NOMO-1 treated with DMSO at 0.1 percent for 48 hours (cell line): ENCODE measurements around the gene KAT6B.
A peak's percentile ranks its signal among the peaks of the same experiment; 100 is the strongest.
"Not testable (repeated sequence)": the region's sequence is repeated elsewhere in the genome, so short reads cannot be mapped to it uniquely, and the experiment has no call there.

Source experiments
- DNase-seq: peaks from one replicate; lab custom pipeline; 2025; ENCODE audit not compliant: unreplicated experiment; lab: John Stamatoyannopoulos, UW

Gene KAT6B

GRCh38 chr10:74856940-74857339 is 30.5 kb downstream of the KAT6B start:
- DNase-seq: no peak

GRCh38 chr10:74857586-74857985 is 31.2 kb downstream of the KAT6B start:
- no peak for DNase-seq

- peak; percentile 6 for DNase-seq
Measured at GRCh38 chr10:74859546-74859945, 33.1 kb downstream of the KAT6B start.

- DNase-seq: peak; percentile 9
Measured at GRCh38 chr10:74862625-74863024, 36.2 kb downstream of the KAT6B start.

GRCh38 chr10:74863551-74863950 is 37.2 kb downstream of the KAT6B start:
- DNase-seq: peak; percentile 66

- no peak for DNase-seq
Measured at GRCh38 chr10:74867351-74867750, 41.0 kb downstream of the KAT6B start.

GRCh38 chr10:74868392-74868977 is 42.1 kb downstream of the KAT6B start:
- no peak for DNase-seq

- no peak for DNase-seq
Measured at GRCh38 chr10:74869635-74870034, 43.2 kb downstream of the KAT6B start.

- no peak for DNase-seq
Measured at GRCh38 chr10:74870191-74870590, 43.8 kb downstream of the KAT6B start.

- no peak for DNase-seq
Measured at GRCh38 chr10:74871595-74872382, 45.4 kb downstream of the KAT6B start.

GRCh38 chr10:74873803-74874454 is 47.5 kb downstream of the KAT6B start:
- no peak for DNase-seq

GRCh38 chr10:74874649-74875048 is 48.2 kb downstream of the KAT6B start:
- DNase-seq: no peak

- no peak for DNase-seq
Measured at GRCh38 chr10:74875068-74875467, 48.7 kb downstream of the KAT6B start.

- DNase-seq: no peak
Measured at GRCh38 chr10:74875966-74876365, 49.6 kb downstream of the KAT6B start.

- DNase-seq: not testable (repeated sequence)
Measured at GRCh38 chr10:74877054-74877453, 50.7 kb downstream of the KAT6B start.

GRCh38 chr10:74877898-74878297 is 51.5 kb downstream of the KAT6B start:
- no peak for DNase-seq

GRCh38 chr10:74880041-74880440 is 53.6 kb downstream of the KAT6B start:
- no peak for DNase-seq

GRCh38 chr10:74881253-74881884 is 55.0 kb downstream of the KAT6B start:
- no peak for DNase-seq

GRCh38 chr10:74882427-74882826 is 56.0 kb downstream of the KAT6B start:
- no peak for DNase-seq

- DNase-seq: no peak
Measured at GRCh38 chr10:74882831-74883230, 56.4 kb downstream of the KAT6B start.

- no peak for DNase-seq
Measured at GRCh38 chr10:74883428-74883827, 57.0 kb downstream of the KAT6B start.
